ENCODE results near the gene TENM3.

TENM3 gene

GRCh38 chr4:182265881-182266280 is 22.7 kb downstream of the TENM3 start:
- H3K36me3 Mint-ChIP-seq (ENCODE audit: low read depth): peaks cover 51% of the 10 kb centered on the region

GRCh38 chr4:182267048-182267447 is 23.8 kb downstream of the TENM3 start:
- peaks cover 55% of the 10 kb centered on the region for H3K36me3 Mint-ChIP-seq (ENCODE audit: low read depth)
- no peak for TF ChIP-seq CTCF (IDR thresholded peaks at IDR 0.05; ENCODE audit: unreplicated experiment in 3 of 3)
- peaks cover 27% of the 10 kb centered on the region for H3K9me3 Mint-ChIP-seq
- no peak overlapping the region for H3K4me3 Mint-ChIP-seq
- no peaks in the 10 kb centered on the region for H3K4me1 Mint-ChIP-seq
- H3K27me3 Mint-ChIP-seq (ENCODE audit: low read depth): no peaks in the 10 kb centered on the region
- no peak overlapping the region for H3K27ac Mint-ChIP-seq

More at GRCh38 chr4:182265881-182266280, 22.7 kb downstream of the TENM3 start:
- Mint-ChIP-seq H3K27me3 (ENCODE audit: low read depth) (no peaks in the 10 kb centered on the region), H3K9me3 (peaks cover 20% of the 10 kb centered on the region), H3K4me1 (no peaks in the 10 kb centered on the region), H3K27ac (no peak overlapping the region), H3K4me3 (no peak overlapping the region)
- TF ChIP-seq CTCF (IDR thresholded peaks at IDR 0.05; ENCODE audit: unreplicated experiment in 3 of 3): no peak

GRCh38 chr4:182268966-182269365 is 25.8 kb downstream of the TENM3 start:
- Mint-ChIP-seq H3K27me3 (ENCODE audit: low read depth) (no peaks in the 10 kb centered on the region), H3K27ac (no peak overlapping the region), H3K36me3 (ENCODE audit: low read depth) (peaks cover 58% of the 10 kb centered on the region), H3K4me3 (no peak overlapping the region), H3K9me3 (peaks cover 31% of the 10 kb centered on the region), H3K4me1 (no peaks in the 10 kb centered on the region)
- TF ChIP-seq CTCF (IDR thresholded peaks at IDR 0.05; ENCODE audit: unreplicated experiment in 3 of 3): no peak

- Mint-ChIP-seq H3K36me3 (ENCODE audit: low read depth) (peaks cover 49% of the 10 kb centered on the region), H3K27me3 (ENCODE audit: low read depth) (no peaks in the 10 kb centered on the region), H3K4me1 (peaks cover 2% of the 10 kb centered on the region), H3K4me3 (no peak overlapping the region), H3K9me3 (peaks cover 29% of the 10 kb centered on the region), H3K27ac (no peak overlapping the region)
- TF ChIP-seq CTCF (IDR thresholded peaks at IDR 0.05; ENCODE audit: unreplicated experiment in 3 of 3): no peak
Measured at GRCh38 chr4:182271731-182272130, 28.5 kb downstream of the TENM3 start.

- H3K36me3 Mint-ChIP-seq (ENCODE audit: low read depth): peaks cover 49% of the 10 kb centered on the region
- peak overlapping the region in 1 of 3 experiments; percentile 4 for H3K27ac Mint-ChIP-seq
- peaks cover 29% of the 10 kb centered on the region for H3K9me3 Mint-ChIP-seq
- TF ChIP-seq CTCF (IDR thresholded peaks at IDR 0.05; ENCODE audit: unreplicated experiment in 3 of 3): no peak
- H3K4me1 Mint-ChIP-seq: peaks cover 6% of the 10 kb centered on the region
- no peak overlapping the region for H3K4me3 Mint-ChIP-seq
- no peaks in the 10 kb centered on the region for H3K27me3 Mint-ChIP-seq (ENCODE audit: low read depth)
Measured at GRCh38 chr4:182272151-182272550, 28.9 kb downstream of the TENM3 start.

- Mint-ChIP-seq H3K36me3 (ENCODE audit: low read depth) (peaks cover 43% of the 10 kb centered on the region), H3K4me3 (no peak overlapping the region), H3K4me1 (peaks cover 6% of the 10 kb centered on the region), H3K27me3 (ENCODE audit: low read depth) (no peaks in the 10 kb centered on the region), H3K9me3 (peaks cover 26% of the 10 kb centered on the region), H3K27ac (no peak overlapping the region)
- no peak for TF ChIP-seq CTCF (IDR thresholded peaks at IDR 0.05; ENCODE audit: unreplicated experiment in 3 of 3)
Measured at GRCh38 chr4:182273191-182273935, 30.2 kb downstream of the TENM3 start.

Data from nephron (organoid).